ENCODE data around the gene KIAA0825.

DNA sequence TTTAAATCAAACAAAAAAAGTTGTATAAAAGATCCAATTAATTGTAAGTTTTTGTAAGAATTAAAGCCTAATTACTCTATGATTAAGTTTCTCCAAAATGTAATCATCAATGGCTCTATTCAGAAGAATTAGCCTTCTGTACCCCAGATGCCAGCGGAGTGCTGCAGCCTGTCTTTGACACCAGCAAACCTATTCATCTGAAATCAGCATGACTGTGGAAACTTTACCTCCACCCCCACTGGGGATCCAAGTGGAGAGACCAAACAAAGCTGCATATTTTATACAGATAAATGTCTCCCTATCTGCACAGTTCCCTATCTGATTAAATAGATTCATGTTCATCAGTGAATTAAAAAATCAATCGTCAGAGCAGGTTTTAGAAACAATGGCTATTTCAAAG is 426.8 kb downstream of the KIAA0825 start:
- TF ChIP-seq, protein P1, sequence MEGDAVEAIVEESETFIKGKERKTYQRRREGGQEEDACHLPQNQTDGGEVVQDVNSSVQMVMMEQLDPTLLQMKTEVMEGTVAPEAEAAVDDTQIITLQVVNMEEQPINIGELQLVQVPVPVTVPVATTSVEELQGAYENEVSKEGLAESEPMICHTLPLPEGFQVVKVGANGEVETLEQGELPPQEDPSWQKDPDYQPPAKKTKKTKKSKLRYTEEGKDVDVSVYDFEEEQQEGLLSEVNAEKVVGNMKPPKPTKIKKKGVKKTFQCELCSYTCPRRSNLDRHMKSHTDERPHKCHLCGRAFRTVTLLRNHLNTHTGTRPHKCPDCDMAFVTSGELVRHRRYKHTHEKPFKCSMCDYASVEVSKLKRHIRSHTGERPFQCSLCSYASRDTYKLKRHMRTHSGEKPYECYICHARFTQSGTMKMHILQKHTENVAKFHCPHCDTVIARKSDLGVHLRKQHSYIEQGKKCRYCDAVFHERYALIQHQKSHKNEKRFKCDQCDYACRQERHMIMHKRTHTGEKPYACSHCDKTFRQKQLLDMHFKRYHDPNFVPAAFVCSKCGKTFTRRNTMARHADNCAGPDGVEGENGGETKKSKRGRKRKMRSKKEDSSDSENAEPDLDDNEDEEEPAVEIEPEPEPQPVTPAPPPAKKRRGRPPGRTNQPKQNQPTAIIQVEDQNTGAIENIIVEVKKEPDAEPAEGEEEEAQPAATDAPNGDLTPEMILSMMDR (IDR thresholded peaks at IDR 0.05), result no peak
- no peak for TF ChIP-seq POLR2A (IDR thresholded peaks at IDR 0.05)

Measured in adrenal gland (tissue), 5 donors.